Muscle layer of duodenum (tissue), 2 donors: Measurements from ENCODE around the gene BCOR.

Experiments used
- H3K27ac ChIP-seq: one replicate; pipeline ENCODE4 v1.7.0; 2013; ENCODE audit warnings: mild to moderate bottlenecking, low read length
- H3K27me3 ChIP-seq: one replicate; pipeline ENCODE4 v1.7.0; 2013; ENCODE audit warnings: low read depth, mild to moderate bottlenecking, control low read depth, low read length
- H3K36me3 ChIP-seq, 2 donors: one replicate each; pipeline ENCODE4 v1.7.0; 2013; ENCODE audit warnings: low read length in 2 of 2, control low read depth in 1 of 2, mild to moderate bottlenecking in 1 of 2; ENCODE audit not compliant: insufficient read depth in 2 of 2, control insufficient read depth in 1 of 2
- H3K4me1 ChIP-seq, 2 donors: one replicate each; pipeline ENCODE4 v1.7.0; 2013; ENCODE audit warnings: low read length in 2 of 2, mild to moderate bottlenecking in 2 of 2, control low read depth in 1 of 2, moderate library complexity in 1 of 2; ENCODE audit not compliant: insufficient read depth in 2 of 2, control insufficient read depth in 1 of 2
- H3K4me3 ChIP-seq, 2 donors: one replicate each; pipeline ENCODE4 v1.7.0; 2013; ENCODE audit warnings: low read length in 2 of 2, low read depth in 1 of 2, mild to moderate bottlenecking in 1 of 2
- H3K9me3 ChIP-seq, 2 donors: one replicate each; pipeline ENCODE4 v1.7.0; 2013; ENCODE audit warnings: low read length in 2 of 2, control low read depth in 1 of 2, mild to moderate bottlenecking in 1 of 2; ENCODE audit not compliant: control insufficient read depth in 1 of 2
- donor health status: healthy.

BCOR gene

GRCh38 chrX:40004921-40005291, 92.9 kb downstream of the BCOR start:
- Histone ChIP-seq H3K27ac (no peak overlapping the region), H3K9me3 (no peaks in the 10 kb centered on the region), H3K4me3 (no peak overlapping the region), H3K27me3 (no peaks in the 10 kb centered on the region), H3K36me3 (no peaks in the 10 kb centered on the region), H3K4me1 (peaks cover 0 to 16% of the 10 kb centered on the region in 2 donors)

GRCh38 chrX:40004246-40004535, 93.6 kb downstream of the BCOR start:
- H3K27ac ChIP-seq, result no peak overlapping the region
- no peaks in the 10 kb centered on the region for H3K27me3 ChIP-seq
- no peaks in the 10 kb centered on the region for H3K9me3 ChIP-seq
- H3K4me1 ChIP-seq, result peaks cover 0 to 13% of the 10 kb centered on the region in 2 donors
- H3K36me3 ChIP-seq, result no peaks in the 10 kb centered on the region
- H3K4me3 ChIP-seq, result no peak overlapping the region

GRCh38 chrX:40003428-40004245, 94.1 kb downstream of the BCOR start:
- no peaks in the 10 kb centered on the region for H3K36me3 ChIP-seq
- H3K4me1 ChIP-seq, result peaks cover 0 to 10% of the 10 kb centered on the region in 2 donors
- no peak overlapping the region for H3K4me3 ChIP-seq
- no peak overlapping the region for H3K27ac ChIP-seq
- no peaks in the 10 kb centered on the region for H3K27me3 ChIP-seq
- no peaks in the 10 kb centered on the region for H3K9me3 ChIP-seq

DNA sequence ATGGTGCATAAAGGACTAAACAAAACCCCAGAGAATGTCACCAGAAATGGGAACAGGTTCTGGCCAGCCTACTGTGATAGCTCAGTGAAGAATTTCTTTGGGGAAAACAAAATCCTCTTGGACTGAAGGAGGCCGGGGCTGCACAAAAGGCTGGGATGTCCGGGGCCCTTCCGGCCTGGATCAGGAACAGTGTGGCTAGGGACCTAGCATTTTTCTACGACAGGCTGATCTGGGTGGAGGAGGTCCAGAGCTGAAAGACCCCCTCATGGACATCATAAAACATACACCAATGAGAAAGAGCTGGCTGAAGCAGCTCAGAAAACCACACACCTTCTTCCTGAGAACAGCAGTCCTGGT, 94.7 kb downstream of the BCOR start:
- Histone ChIP-seq H3K9me3 (no peaks in the 10 kb centered on the region), H3K4me1 (peaks cover 0 to 5% of the 10 kb centered on the region in 2 donors), H3K27ac (no peak overlapping the region), H3K4me3 (no peak overlapping the region), H3K27me3 (no peaks in the 10 kb centered on the region), H3K36me3 (no peaks in the 10 kb centered on the region)
